GM10266 (cell line): ENCODE measurements around the gene MSMO1.

Experiments
- DNase-seq: peaks from one replicate; pipeline ENCODE4 v3.0.0; 2012; ENCODE audit errors: extremely low spot score
- TF ChIP-seq, protein P1 (sequence below): IDR thresholded peaks from 2 replicates; pipeline ENCODE4 v1.5.1; 2012; ENCODE audit warnings: mild to moderate bottlenecking, low read depth; ENCODE audit not compliant: control insufficient read depth, insufficient read depth; ENCODE audit errors: missing control alignments

MSMO1 gene

DNA sequence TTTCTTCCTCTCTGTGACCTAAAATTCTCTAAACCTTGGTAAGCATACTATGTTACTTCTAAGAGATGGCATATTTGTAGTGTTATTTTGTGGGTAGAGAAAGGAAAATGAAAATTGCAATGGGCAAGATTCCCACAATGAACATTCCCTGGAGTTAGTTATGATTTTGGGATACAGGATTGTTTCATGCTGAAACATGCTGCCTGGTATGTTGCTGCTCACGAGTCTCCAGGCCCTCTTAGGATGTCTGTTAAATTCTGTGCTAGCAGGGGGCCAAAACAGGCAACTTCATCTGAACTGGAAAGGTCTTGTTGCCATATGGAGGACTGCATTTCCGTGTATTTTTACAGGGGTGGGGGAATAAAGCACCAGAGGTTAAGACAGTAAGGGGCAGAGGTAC, 18.9 kb upstream of the MSMO1 start:
- DNase-seq = no peak
- TF ChIP-seq, protein P1, sequence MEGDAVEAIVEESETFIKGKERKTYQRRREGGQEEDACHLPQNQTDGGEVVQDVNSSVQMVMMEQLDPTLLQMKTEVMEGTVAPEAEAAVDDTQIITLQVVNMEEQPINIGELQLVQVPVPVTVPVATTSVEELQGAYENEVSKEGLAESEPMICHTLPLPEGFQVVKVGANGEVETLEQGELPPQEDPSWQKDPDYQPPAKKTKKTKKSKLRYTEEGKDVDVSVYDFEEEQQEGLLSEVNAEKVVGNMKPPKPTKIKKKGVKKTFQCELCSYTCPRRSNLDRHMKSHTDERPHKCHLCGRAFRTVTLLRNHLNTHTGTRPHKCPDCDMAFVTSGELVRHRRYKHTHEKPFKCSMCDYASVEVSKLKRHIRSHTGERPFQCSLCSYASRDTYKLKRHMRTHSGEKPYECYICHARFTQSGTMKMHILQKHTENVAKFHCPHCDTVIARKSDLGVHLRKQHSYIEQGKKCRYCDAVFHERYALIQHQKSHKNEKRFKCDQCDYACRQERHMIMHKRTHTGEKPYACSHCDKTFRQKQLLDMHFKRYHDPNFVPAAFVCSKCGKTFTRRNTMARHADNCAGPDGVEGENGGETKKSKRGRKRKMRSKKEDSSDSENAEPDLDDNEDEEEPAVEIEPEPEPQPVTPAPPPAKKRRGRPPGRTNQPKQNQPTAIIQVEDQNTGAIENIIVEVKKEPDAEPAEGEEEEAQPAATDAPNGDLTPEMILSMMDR = no peak

DNA sequence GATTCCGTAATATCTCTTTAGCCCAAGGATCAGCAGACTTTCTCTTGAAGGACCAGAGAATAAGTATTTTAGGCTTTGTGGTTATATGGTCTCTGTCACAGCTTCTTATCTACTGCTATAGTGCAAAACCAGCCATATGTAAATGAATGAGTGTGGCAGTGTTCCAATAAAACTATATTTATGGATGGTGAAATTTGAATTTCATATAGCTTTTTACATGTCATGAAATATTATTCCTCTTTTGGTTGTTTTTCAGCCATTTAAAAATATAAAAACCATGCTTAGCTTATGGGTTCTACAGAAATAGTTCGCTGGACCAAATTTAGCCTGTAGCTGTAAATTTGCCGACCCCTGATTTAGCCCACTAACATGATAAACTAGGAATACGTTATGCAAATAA, 18.0 kb upstream of the MSMO1 start:
- TF ChIP-seq, protein P1 = no peak

DNA sequence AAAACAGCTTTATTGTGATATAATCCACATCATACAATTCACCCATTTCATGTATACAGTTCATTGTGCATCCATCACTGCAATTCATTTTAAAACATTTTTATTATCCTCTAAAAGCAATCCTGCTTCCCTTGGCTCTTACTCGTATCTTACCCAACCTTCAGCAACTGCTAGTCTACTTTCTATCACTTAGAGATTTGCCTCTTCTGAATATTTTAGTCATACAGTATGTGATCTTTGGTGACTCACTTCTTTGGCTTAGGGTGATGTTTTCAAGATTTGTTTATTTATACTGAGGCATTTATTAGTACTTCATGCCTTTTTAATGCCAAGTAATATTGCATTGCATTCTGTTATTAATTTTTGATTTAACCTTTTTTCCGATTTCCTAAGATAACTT, 15.0 kb upstream of the MSMO1 start:
- TF ChIP-seq, protein P1 = no peak
- DNase-seq = no peak

More for the DNA sequence above, 18.0 kb upstream of the MSMO1 start:
- no peak for DNase-seq

DNA sequence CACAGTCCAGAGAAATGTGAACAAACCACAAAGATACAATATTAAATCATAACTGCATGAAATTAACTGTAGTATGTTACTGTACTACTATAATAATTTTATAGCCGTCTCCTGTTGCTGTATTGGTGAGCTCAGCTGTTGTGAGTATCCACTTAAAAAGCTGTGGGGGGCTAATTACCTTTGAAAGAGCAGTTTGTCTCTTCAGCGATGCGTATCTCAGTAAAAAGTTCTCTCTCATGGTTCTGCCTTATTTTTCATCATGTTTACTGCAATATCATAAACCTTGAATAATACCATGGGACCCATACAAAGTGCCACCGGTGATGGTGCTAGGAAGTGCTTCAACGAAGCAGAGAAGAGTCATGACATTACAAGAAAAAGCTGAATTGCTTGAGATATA, 8.4 kb upstream of the MSMO1 start:
- TF ChIP-seq, protein P1 = no peak
- no peak for DNase-seq

DNA sequence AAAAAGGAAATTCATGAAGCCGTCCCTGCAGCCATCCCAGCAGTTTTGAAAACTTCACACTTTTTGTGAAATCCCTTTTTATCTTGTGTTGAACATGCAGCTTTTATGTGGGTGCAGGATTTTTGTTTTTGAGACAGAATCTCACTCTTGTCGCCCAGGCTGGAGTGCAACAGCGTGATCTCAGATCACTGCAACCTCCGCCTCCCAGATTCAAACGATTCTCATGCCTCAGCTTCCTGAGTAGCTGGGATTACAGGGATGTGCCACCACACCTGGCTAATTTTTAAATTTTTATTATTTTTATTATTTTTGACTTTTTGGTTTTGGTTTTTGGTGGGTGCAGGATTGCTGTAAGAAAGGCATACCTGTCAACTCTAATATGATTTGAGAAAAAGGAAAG, 8.0 kb upstream of the MSMO1 start:
- TF ChIP-seq, protein P1 = no peak
- no peak for DNase-seq

DNA sequence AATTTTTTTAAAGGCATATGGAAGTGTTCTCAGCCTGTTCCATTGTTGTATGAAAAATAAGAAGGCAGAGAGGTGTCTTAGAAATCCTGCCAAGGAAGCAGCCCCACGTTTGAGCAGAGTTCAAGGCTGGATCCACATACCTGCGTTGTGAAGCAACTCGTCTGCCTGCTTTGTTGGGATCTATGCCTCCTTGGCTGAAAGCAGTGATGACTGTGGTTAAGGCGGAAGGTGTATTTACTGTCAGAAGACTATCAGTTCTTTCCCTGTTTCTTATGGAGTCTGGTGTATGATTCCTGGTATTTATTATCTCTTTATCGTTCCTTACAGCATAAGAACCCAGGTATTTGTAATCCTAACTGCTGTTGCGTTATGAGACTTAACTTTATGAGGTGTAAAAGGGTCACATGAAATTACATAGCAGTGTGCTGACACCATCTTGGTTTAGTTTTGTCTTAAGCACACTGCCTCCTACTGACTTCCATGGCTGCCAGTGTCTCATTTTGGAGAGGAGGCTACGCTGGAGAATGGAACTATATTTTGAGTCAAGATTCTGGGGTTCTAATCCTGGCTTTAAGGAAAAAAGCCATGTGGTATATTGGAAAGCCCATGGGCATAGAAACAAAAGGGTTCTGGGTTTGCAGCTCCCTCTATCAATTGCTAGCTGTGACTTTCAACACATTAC, 3.1 kb upstream of the MSMO1 start:
- TF ChIP-seq, protein P1 = no peak
- DNase-seq = no peak

DNA sequence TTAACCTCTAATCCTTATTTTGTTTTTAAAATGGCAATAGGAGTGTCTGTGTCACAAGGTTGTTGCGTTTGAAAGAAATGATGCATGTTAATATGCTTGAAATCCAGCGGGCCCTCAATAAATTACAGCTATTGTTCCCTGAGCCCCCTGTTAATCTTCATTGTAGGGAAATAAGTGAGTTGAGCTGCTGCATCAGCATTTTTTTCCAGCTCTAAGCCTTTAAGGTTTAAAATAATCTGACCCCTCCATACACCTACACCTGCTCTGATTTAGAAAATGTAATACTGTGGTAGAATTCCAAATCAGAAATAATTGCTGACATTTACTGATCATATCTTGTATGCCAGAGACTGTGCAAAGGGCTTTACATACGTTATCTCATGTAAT, 2.6 kb upstream of the MSMO1 start:
- no peak for DNase-seq
- TF ChIP-seq, protein P1 = no peak
